ENCODE results near the gene IL3. TPM values are rescaled to one million over a fixed set of nuclear protein-coding genes. Genes with fewer than 3 reads are reported as not detected.

The IL3 gene
- polyA plus RNA-seq, 4 donors: not detected

- no peak for DNase-seq (ENCODE audit: low read depth in 4 of 4, low spot score in 2 of 4)
These were observed 35.0 kb upstream of the IL3 start for GRCh38 chr5:132025403-132025971.

- DNase-seq (ENCODE audit: low read depth in 4 of 4, low spot score in 2 of 4): no peak
These were observed 33.9 kb upstream of the IL3 start for GRCh38 chr5:132026516-132027008.

GRCh38 chr5:132027027-132027426 lies 33.4 kb upstream of the IL3 start:
- no peak for DNase-seq (ENCODE audit: low read depth in 4 of 4, low spot score in 2 of 4)

- no peak for DNase-seq (ENCODE audit: low read depth in 4 of 4, low spot score in 2 of 4)
These were observed 30.7 kb upstream of the IL3 start for GRCh38 chr5:132029609-132030330.

GRCh38 chr5:132030610-132031009 lies 29.8 kb upstream of the IL3 start:
- no peak for DNase-seq (ENCODE audit: low read depth in 4 of 4, low spot score in 2 of 4)

GRCh38 chr5:132032196-132032595 lies 28.3 kb upstream of the IL3 start:
- DNase-seq (ENCODE audit: low read depth in 4 of 4, low spot score in 2 of 4): no peak

GRCh38 chr5:132033122-132033521 lies 27.3 kb upstream of the IL3 start:
- no peak for DNase-seq (ENCODE audit: low read depth in 4 of 4, low spot score in 2 of 4)

GRCh38 chr5:132037353-132037752 lies 23.1 kb upstream of the IL3 start:
- no peak for DNase-seq (ENCODE audit: low read depth in 4 of 4, low spot score in 2 of 4)

GRCh38 chr5:132044207-132044606 lies 16.2 kb upstream of the IL3 start:
- no peak for DNase-seq (ENCODE audit: low read depth in 4 of 4, low spot score in 2 of 4)

GRCh38 chr5:132046880-132047299 lies 13.6 kb upstream of the IL3 start:
- DNase-seq (ENCODE audit: low read depth in 4 of 4, low spot score in 2 of 4): no peak

- no peak for DNase-seq (ENCODE audit: low read depth in 4 of 4, low spot score in 2 of 4)
These were observed 11.4 kb upstream of the IL3 start for GRCh38 chr5:132049093-132049492.

- no peak for DNase-seq (ENCODE audit: low read depth in 4 of 4, low spot score in 2 of 4)
These were observed 10.9 kb upstream of the IL3 start for GRCh38 chr5:132049559-132049958.

GRCh38 chr5:132050136-132050535 lies 10.3 kb upstream of the IL3 start:
- no peak for DNase-seq (ENCODE audit: low read depth in 4 of 4, low spot score in 2 of 4)

- DNase-seq (ENCODE audit: low read depth in 4 of 4, low spot score in 2 of 4): no peak
These were observed 9.5 kb upstream of the IL3 start for GRCh38 chr5:132050661-132051552.

GRCh38 chr5:132052520-132052919 lies 7.9 kb upstream of the IL3 start:
- no peak for DNase-seq (ENCODE audit: low read depth in 4 of 4, low spot score in 2 of 4)

GRCh38 chr5:132053483-132053882 lies 7.0 kb upstream of the IL3 start:
- no peak for DNase-seq (ENCODE audit: low read depth in 4 of 4, low spot score in 2 of 4)

- DNase-seq (ENCODE audit: low read depth in 4 of 4, low spot score in 2 of 4): no peak
These were observed 6.3 kb upstream of the IL3 start for GRCh38 chr5:132054031-132054696.

- DNase-seq (ENCODE audit: low read depth in 4 of 4, low spot score in 2 of 4): no peak
These were observed 5.6 kb upstream of the IL3 start for GRCh38 chr5:132054697-132055440.

- DNase-seq (ENCODE audit: low read depth in 4 of 4, low spot score in 2 of 4): no peak
These were observed 5.0 kb upstream of the IL3 start for GRCh38 chr5:132055441-132055807.
